ENCODE measurements around the gene NFASC.

DNA sequence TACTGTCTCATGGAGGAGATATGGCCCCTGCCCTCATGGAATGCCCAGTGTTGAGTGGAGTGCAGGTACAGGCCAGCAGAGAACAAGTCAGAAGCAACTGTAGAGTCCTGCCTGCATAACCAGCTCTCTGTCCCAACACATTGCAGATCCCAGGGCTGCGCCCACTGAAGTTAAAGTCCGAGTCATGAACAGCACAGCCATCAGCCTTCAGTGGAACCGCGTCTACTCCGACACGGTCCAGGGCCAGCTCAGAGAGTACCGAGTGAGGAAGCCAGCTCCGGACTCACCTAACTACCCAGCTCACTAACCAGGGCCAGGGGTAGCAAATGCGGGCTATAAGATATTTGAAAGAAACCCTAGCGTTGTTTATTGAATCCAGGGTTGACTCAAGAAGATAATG is 113.2 kb downstream of the NFASC start:
- no peak for TF ChIP-seq FOXP2 (optimal IDR thresholded peaks at IDR 0.05; ENCODE audit: borderline replicate concordance, extremely low read depth, extremely low read length, insufficient read depth)
- TF ChIP-seq POLR2AphosphoS5 (IDR thresholded peaks at IDR 0.05; ENCODE audit: low read depth, low read length), result no peak
